GM19239 (cell line): Measurements from ENCODE around the gene NOTCH3.
A peak's percentile ranks its signal among the peaks of the same experiment; 100 is the strongest.

Experiments
- DNase-seq: peaks from one replicate; pipeline ENCODE4 v3.0.0; 2011; ENCODE audit warnings: low spot score; ENCODE audit not compliant: insufficient read length
- FAIRE-seq: peaks from 2 replicates; lab custom pipeline; 2011; peaks lifted over from hg19 to GRCh38; lab: Jason Lieb, UNC

Gene NOTCH3

DNA sequence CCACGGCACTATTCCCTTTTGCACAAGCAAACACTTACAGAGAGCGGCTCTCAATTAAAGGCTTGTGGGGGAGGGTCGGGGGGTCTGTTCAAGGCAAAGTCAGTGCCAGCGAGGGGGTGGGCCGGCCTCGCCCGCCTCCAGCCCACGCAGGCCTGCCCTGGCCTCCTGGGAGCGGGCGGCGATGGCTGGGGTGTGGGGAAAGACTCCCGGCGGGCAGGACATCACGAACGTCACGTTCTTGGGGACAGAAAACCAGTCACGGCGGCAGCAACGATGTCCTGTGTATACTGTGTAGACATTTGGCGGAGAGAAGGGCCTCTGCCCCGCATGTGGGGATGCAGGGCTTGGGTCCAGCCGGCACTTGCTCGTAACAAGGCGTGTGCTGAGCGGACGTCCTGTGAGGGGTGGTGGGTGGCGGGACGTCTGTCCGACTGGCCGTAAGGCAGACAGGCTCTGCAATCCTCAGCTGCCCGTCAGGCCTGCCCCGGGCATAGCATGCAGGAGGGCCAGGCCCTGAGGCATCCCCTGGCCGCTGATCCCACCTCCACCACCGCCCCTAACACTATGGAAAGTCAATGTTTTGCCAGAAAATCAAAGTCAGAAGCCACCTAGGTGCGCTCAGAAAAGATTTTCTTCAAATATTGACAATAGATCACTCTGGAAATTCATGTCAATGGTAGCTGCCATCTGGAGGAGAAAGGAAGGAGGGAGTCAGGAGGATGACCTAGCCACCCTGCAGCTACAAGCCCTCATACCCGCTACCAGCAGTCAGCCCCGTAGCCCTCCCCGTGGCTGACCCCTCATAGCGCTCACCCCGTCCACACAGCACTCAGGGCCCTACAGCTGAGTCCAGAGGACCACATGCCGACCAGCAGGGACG, 37.2 kb upstream of the NOTCH3 start:
- DNase-seq (no peak), FAIRE-seq (no peak)

DNA sequence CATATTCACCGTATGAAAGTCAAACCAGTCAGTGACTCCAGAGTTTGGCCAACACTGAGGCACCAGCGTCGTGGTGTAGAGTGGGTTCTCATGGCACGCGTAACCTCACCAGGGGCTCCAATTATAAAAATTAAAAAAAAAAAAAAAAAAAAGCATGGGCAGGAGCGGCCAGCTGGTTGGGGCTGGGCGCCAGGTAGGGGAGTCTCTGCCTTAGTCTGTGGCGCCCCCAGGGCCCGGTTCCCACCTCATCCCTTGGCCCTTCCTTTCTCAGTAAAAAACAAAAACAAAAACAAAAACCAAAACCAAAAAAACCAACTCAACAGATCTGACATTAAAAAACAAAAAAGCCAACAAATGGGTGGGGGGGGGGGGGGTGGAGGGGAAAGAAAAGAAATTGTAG, 36.1 kb upstream of the NOTCH3 start:
- no peak for DNase-seq
- no peak for FAIRE-seq

DNA sequence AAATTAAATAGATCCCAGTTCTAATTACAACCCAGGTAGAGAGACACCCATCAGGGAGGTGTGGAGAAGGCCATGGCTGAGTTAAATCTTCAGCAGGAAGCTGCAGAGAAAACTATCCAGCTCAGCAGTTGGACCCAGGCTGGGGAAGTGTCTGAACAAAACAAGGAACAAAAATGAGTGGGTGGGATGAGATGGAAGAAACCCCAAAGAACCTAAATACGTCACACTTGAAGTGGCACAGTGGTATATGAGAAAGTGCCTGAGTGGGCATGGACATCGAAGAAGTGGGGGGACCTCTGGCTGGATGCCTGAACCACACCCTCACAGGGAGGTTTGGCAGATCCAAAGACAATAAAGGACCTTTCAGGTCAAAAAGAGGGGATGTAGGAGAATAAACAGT, 35.0 kb upstream of the NOTCH3 start:
- DNase-seq (no peak), FAIRE-seq (no peak)

- no peak for DNase-seq
- no peak for FAIRE-seq
Observed at GRCh38 chr19:15234431-15235130, 33.8 kb upstream of the NOTCH3 start.

DNA sequence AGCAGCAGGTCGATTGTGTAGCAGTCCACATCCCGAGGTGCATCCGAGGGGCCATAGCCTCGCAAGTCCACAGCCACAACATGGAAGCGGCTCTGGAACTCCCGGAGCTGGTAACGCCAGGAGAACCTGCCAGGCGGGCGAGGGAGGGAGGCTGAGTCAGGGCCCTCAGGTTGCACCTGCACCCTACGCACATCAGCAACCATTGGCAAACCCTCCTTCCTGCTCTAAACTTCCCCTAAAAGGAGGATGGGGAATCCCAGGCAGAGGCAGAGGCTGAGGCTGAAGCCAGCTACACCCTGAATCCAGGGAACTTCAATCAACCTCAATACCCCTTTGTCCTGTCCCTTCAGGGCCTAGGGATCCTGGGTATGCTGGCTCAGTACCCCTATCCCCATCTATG, 30.5 kb upstream of the NOTCH3 start:
- DNase-seq (no peak), FAIRE-seq (no peak)

- DNase-seq (no peak), FAIRE-seq (no peak)
Observed at GRCh38 chr19:15227261-15227660, 26.5 kb upstream of the NOTCH3 start.

DNA sequence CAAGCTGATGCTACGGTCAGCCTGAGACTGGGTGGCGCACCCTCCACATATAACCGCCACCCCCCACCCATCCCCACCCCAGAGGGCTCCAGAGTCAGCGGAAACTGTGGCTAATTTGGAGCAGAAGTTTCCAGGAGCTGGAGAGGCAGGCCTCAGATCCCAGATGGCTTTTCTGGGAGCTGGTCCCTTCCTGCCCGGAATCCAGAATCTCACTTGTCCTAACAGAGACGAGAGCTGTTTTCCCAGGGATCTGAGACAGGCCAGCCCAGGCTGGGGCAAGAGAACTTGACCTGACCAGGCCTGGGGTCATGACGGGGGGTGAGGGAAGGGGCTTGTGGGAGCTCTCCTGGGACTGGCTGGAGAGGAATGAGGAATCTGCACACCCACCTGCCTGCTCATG, 25.0 kb upstream of the NOTCH3 start:
- FAIRE-seq (no peak), DNase-seq (no peak)

- no peak for DNase-seq
- FAIRE-seq = no peak
Observed at GRCh38 chr19:15223649-15224361, 23.0 kb upstream of the NOTCH3 start.

DNA sequence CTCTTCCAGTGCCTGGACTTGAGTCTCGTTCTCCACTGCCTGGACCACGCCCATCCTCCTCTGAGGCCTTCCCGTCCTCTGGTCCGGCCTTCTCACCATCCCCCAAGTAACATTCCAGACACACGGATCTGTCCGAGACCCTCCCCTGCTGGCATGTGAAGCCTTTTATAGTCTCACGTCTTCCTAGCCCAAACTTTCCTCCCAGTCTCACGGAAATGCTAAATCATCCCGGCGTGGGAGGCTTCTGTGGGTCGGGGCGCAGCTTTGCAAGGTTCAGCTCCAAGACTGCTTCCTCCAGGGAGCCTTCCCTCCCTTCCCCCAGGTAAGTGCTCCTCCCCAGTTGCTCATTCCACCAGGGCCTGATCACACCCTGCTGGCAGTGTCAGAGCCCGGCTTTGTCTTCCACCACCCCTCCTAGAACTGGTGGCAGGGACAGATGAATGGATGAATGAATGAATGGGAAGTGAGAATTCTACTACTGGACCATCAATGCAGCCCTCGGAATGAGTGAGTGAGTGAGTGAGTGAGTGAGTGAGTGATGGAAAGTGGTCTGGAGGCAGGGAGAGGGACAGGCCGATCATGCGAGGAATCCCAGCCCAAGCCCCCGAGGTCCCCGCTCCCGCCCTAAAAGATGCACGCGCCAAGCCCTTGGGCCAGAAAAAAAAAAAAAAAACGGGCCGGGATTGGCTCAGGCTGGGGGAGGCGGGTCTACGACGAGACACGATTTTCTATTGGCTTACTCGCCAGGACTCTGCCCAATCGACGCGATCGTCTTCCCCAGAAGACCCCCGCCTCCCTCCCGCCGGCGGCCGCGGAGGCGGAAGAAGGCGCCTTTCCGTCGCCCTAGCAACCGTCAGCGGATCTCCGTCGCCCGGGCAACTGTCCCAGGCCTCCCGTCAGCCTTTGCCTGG, 22.2 kb upstream of the NOTCH3 start:
- DNase-seq (peak; percentile 98), FAIRE-seq (peak; percentile 94)

DNA sequence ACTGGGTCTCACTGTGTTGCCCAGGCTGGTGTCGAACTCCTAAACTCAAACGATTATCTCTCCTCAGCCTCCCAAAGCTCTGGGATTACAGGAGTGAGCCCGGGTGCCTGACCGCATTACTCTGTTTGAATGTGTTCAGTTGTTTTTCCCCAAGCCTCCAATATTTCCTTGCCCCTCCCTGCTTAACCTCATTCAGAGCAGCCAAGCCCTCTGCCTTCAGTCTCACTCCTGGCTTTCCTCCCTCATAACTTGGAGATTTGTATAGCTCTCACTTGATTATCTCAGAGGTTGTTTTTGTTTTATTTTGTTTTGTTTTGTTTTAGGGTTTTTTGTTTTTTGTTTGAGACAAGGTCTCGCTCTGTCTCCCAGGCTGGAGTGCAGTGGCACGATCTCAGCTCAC, 20.0 kb upstream of the NOTCH3 start:
- DNase-seq (no peak), FAIRE-seq (no peak)

DNA sequence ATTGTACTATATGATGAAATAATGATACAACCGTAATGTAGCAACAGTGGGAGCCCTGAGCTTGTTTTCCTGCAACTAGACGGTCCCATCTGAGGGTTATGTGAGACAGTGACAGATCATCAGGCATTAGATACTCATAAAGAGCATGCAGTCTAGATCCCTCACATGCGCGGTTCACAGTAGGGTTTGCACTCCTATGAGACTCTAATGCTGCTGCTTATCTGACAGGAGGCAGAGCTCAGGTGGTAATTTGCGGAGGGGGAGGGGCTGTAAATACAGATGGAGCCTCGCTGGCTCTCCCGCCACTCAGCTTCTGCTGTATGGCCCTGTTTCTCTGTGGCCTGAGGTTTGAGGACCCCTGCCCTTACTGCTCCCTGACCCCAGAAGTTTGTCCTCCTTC, 17.7 kb upstream of the NOTCH3 start:
- DNase-seq = no peak

DNA sequence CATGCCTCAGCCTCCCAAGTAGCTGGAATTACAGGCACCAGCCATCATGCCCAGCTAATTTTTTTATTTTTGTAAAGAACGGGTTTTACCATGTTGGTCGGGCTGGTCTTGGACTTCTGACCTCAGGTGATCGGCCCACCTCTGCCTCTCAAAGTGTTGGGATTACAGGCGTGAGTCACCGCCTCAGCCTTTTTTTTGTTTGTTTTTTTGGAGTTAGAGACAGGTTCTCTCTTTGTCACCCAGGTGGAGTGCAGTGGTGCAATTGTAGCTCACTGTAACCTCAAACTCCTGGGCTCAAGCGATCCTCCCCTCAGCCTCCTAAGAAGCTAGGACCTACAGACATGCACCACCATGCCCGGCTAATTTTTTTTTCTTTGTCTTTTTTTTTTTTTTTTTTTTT, 15.6 kb upstream of the NOTCH3 start:
- FAIRE-seq = no peak
- no peak for DNase-seq

More for the DNA sequence above, 17.7 kb upstream of the NOTCH3 start:
- FAIRE-seq = no peak

DNA sequence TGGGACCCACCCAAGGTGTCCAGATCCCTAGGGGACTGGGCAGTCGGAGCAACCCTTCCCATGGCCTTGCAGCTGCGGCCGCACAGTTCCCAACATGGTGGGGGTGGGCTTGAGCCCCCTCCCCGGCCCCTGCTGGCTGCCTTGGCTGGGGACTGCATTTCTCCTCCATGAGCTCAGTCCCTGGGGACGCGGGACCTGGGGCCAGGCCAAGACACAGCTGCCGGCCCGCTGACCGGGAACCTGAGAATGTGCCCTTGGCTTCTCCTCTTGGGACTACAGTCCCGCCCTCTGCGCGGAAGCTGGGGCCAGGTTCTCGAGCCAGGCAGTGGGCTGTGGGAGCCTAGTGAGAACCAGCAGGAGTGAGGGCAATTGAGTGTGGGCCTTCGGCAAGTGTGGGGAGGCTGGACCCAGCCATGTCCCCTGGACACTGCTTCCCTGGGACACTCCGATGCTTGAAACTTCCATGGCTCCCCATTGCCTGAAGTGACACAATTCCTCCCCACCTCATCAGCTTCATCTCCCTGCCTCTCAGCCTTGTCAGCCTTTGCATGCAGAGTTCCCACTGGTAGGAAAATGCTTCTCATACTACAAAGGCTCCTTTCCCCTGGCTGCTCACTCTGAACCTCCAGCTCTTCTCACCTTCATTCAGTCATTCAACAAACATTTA, 13.1 kb upstream of the NOTCH3 start:
- no peak for DNase-seq
- no peak for FAIRE-seq

GRCh38 chr19:15212711-15213110, 11.9 kb upstream of the NOTCH3 start:
- FAIRE-seq (no peak), DNase-seq (no peak)

- FAIRE-seq (no peak), DNase-seq (no peak)
Observed at GRCh38 chr19:15210323-15210781, 9.6 kb upstream of the NOTCH3 start.

DNA sequence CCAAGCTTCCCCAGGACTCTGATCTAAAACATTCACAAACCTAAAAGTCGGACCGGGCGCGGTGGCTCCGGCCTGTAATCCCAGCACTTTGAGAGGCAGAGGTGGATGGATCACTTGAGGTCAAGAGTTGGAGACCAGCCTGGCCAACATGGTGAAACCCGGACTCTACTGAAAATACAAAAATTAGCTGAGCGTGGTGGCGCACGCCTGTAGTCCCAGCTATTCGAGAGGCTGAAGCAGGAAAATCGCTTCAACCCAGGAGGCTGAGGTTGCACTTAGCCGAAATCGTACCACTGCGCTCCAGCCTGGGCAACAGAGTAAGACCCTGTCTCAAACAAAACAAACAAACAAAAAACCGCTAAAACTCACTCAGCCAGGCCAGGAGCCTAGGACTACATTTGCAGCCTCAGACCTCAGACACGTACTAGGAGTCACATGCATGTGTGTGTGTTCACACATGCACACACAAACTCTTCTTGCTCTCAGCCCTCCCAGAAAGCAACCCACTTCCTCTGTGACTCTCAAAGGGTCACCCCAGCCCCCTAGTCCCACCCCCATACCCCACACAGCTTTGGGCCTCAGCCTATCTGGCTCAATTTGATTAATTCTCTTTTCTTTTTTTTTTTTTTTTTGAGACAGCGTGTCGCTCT, 704 bp upstream of the NOTCH3 start:
- no peak for DNase-seq
- no peak for FAIRE-seq

- no peak for DNase-seq
- no peak for FAIRE-seq
Observed at GRCh38 chr19:15199661-15200552, 888 bp downstream of the NOTCH3 start.
